K562 (cell line): ENCODE data around the gene GADD45GIP1. TPM values are rescaled to one million over a fixed set of nuclear protein-coding genes. Genes with fewer than 3 reads are reported as not detected.

Experiments
- BCLAF1 ChIP-seq, 2 experiments: fragments of 450-650 bp in 1 of 2; IDR thresholded peaks; 2 replicates each; pipeline ENCODE4 v1.6.1; 2011 to 2017; ENCODE audit warnings: low read depth in 2 of 2, antibody characterized with exemption in 1 of 2, borderline replicate concordance in 1 of 2, low read length in 1 of 2, mild to moderate bottlenecking in 1 of 2, mixed read lengths in 1 of 2; ENCODE audit not compliant: control insufficient read depth in 1 of 2
- EWSR1 ChIP-seq: fragments of 450-650 bp; IDR thresholded peaks from 2 replicates; pipeline ENCODE4 v1.6.1; 2018; ENCODE audit warnings: borderline replicate concordance, mild to moderate bottlenecking, low read depth, moderate library complexity; ENCODE audit not compliant: partially characterized antibody
- HSF4 ChIP-seq: fragments of 250-450 bp; sonication (Bioruptor Pico); IDR thresholded peaks from 2 replicates; pipeline ENCODE4 v2.1.2; 2022; ENCODE audit warnings: mild to moderate bottlenecking, moderate library complexity, borderline replicate concordance
- MGA ChIP-seq: fragments of 450-650 bp; IDR thresholded peaks from 2 replicates; pipeline ENCODE4 v1.6.1; 2016; ENCODE audit warnings: mild to moderate bottlenecking, moderate library complexity
- MXI1 ChIP-seq: IDR thresholded peaks from 2 replicates; pipeline ENCODE4 v1.6.1; 2011; ENCODE audit warnings: low read depth, mild to moderate bottlenecking, improper control_type of control experiment, low read length
- MYC ChIP-seq, 2 experiments: fragments of 250-450 bp in 1 of 2; sonication (Bioruptor Pico) in 1 of 2; IDR thresholded peaks; 2 replicates each; pipeline versions ENCODE4 v1.5.1 to v1.6.1; 2012 to 2021; ENCODE audit warnings: low read depth in 2 of 2, borderline replicate concordance in 1 of 2, improper control_type of control experiment in 1 of 2, low read length in 1 of 2, mild to moderate bottlenecking in 1 of 2, moderate library complexity in 1 of 2
- OTX1 ChIP-seq: fragments of 450-650 bp; formaldehyde crosslinking; IDR thresholded peaks from 2 replicates; pipeline ENCODE4 v1.4.0; 2022; ENCODE audit warnings: mild to moderate bottlenecking
- PRMT5 ChIP-seq: sonication (generic); formaldehyde crosslinking; IDR thresholded peaks from 2 replicates; pipeline ENCODE4 v1.5.0; 2020; ENCODE audit warnings: missing genetic modification reagents
- RBM39 ChIP-seq: fragments of 200-400 bp; formaldehyde crosslinking; optimal IDR thresholded peaks from 2 replicates; pipeline ENCODE3; 2018; ENCODE audit warnings: low read depth, low read length
- SOX6 ChIP-seq: fragments of 450-650 bp; IDR thresholded peaks from 2 replicates; pipeline ENCODE4 v1.6.1; 2014; ENCODE audit warnings: mild to moderate bottlenecking
- TBP ChIP-seq: optimal IDR thresholded peaks from 2 replicates; pipeline ENCODE3; 2011; ENCODE audit warnings: low read depth, low read length, improper control_type of control experiment
- TGIF2 ChIP-seq: sonication (generic); formaldehyde crosslinking; IDR thresholded peaks from 2 replicates; pipeline ENCODE4 v1.8.1; 2022; ENCODE audit warnings: mild to moderate bottlenecking, missing genetic modification reagents, moderate library complexity
- polyA plus RNA-seq, 8 experiments: library from polyadenylated mRNA; depleted of rRNA in 4 of 8; stranded (reverse) in 5 of 8; unstranded in 3 of 8; fragments of >200 nt; fragmentation: Nextera tagmentation in 2 of 8; fragmentation: Illumina TruSeq in 1 of 8; extraction: Ambion mirVana in 2 of 8; extraction: Trizol in 1 of 8; gene quantifications; 2 replicates each; pipeline versions ENCODE4 v1.2.1 to v1.2.3, GENCODE V29; 2011 to 2014; ENCODE audit warnings: inconsistent platforms in 1 of 8, missing spikeins in 1 of 8
- total RNA-seq, 7 experiments: library from RNA; depleted of rRNA in 6 of 7; stranded (reverse); fragments of >200 nt in 6 of 7; fragmentation: Illumina TruSeq in 2 of 7; extraction: Trizol in 2 of 7; gene quantifications; 2 replicates each; pipeline versions ENCODE4 v1.2.1 to v1.2.3, GENCODE V29; 2011 to 2021; ENCODE audit warnings: low replicate concordance in 1 of 7

The GADD45GIP1 gene
- total and polyA plus RNA-seq, 9 of the 15 experiments (the other 6 are each of a cell fraction or from before 2014, with no cell fraction given): 5.1 to 161 (median 29.2) TPM

GRCh38 chr19:12933287-12934072 lies 23.5 kb downstream of the GADD45GIP1 start, which contains the start of gene FARSA (continued):
- no peak for TF ChIP-seq RBM39
- TF ChIP-seq MXI1: peak; percentile 87
- TF ChIP-seq BCLAF1 (IDR thresholded peaks at IDR 0.05; ENCODE audit: borderline replicate concordance in 1 of 2, control insufficient read depth in 1 of 2, low read depth in 2 of 2, low read length in 1 of 2): no peak
- peak; percentile 89 for TF ChIP-seq TBP
- 0 out of 2 replicates have a peak, but pooled peaks have one; percentile 7 for TF ChIP-seq SOX6
- TF ChIP-seq EWSR1: no peak
- TF ChIP-seq OTX1 (CRISPR knock-in tag): no peak
- TF ChIP-seq MYC (IDR thresholded peaks at IDR 0.05; ENCODE audit: low read depth, low read length): peak; percentile 98
- TF ChIP-seq MYC (CRISPR knock-in tag; IDR thresholded peaks at IDR 0.05; ENCODE audit: borderline replicate concordance, low read depth): peak; percentile 72; the same call in 1 of the 2 replicates
- TF ChIP-seq HSF4 (CRISPR knock-in tag): no peak
- peak; percentile 63; the same call in 1 of the 2 replicates for TF ChIP-seq TGIF2 (CRISPR knock-in tag)
- no peak for TF ChIP-seq MGA
- no peak for TF ChIP-seq PRMT5 (CRISPR knock-in tag)
